ENCODE data around the gene TPCN1.

- TF ChIP-seq CTCF (conservative IDR thresholded peaks at IDR 0.05 in 1 of 2, IDR thresholded peaks at IDR 0.05 in 1 of 2; ENCODE audit: low read depth in 1 of 2, low read length in 2 of 2) (no peak), EZH2 (IDR thresholded peaks at IDR 0.05; ENCODE audit: low read length, missing control alignments) (no peak)
These were observed 23.0 kb upstream of the TPCN1 start for GRCh38 chr12:113198296-113198695.
